Measurements from ENCODE around the gene MAPKAPK2. TPM values are rescaled to one million over a fixed set of nuclear protein-coding genes. Genes with fewer than 3 reads are reported as not detected.

Gene MAPKAPK2
- polyA plus RNA-seq, 3 donors = 69.8 to 78.5 (median 76.2) TPM

- no peak for DNase-seq
Observed at GRCh38 chr1:206716159-206716869, 31.6 kb downstream of the MAPKAPK2 start.

GRCh38 chr1:206716870-206717673, 32.4 kb downstream of the MAPKAPK2 start:
- DNase-seq = no peak

- DNase-seq = no peak
Observed at GRCh38 chr1:206717674-206717989, 32.9 kb downstream of the MAPKAPK2 start.

- no peak for DNase-seq
Observed at GRCh38 chr1:206719169-206719839, 34.6 kb downstream of the MAPKAPK2 start.

GRCh38 chr1:206721454-206721853, 36.7 kb downstream of the MAPKAPK2 start:
- DNase-seq = no peak

GRCh38 chr1:206722751-206723461, 38.2 kb downstream of the MAPKAPK2 start:
- DNase-seq = no peak

GRCh38 chr1:206723462-206723804, 38.7 kb downstream of the MAPKAPK2 start:
- no peak for DNase-seq

GRCh38 chr1:206723805-206724472, 39.2 kb downstream of the MAPKAPK2 start:
- DNase-seq = no peak

GRCh38 chr1:206725109-206725963, 40.6 kb downstream of the MAPKAPK2 start:
- DNase-seq = no peak

- DNase-seq = no peak
Observed at GRCh38 chr1:206727981-206728696, 43.4 kb downstream of the MAPKAPK2 start.

- no peak for DNase-seq
Observed at GRCh38 chr1:206728697-206728987, 43.9 kb downstream of the MAPKAPK2 start.

- DNase-seq = no peak
Observed at GRCh38 chr1:206729050-206729449, 44.3 kb downstream of the MAPKAPK2 start.

- no peak for DNase-seq
Observed at GRCh38 chr1:206729507-206729906, 44.8 kb downstream of the MAPKAPK2 start.

GRCh38 chr1:206732508-206732907, 47.8 kb downstream of the MAPKAPK2 start:
- DNase-seq = no peak

GRCh38 chr1:206732992-206733391, 48.3 kb downstream of the MAPKAPK2 start:
- DNase-seq = no peak

- DNase-seq = no peak
Observed at GRCh38 chr1:206734499-206735142, 49.9 kb downstream of the MAPKAPK2 start.

- no peak for DNase-seq
Observed at GRCh38 chr1:206735553-206736031, 50.9 kb downstream of the MAPKAPK2 start.

- no peak for DNase-seq
Observed at GRCh38 chr1:206736878-206737728, 52.4 kb downstream of the MAPKAPK2 start.
